HG03097 (cell line): ENCODE data around the gene NRXN3.

Experiments used
- ATAC-seq: cut with Tn5 transposase; IDR thresholded peaks from one replicate; pipeline ENCODE4 v1.9.1; 2021; ENCODE audit not compliant: unreplicated experiment, low FRiP score

NRXN3 gene

DNA sequence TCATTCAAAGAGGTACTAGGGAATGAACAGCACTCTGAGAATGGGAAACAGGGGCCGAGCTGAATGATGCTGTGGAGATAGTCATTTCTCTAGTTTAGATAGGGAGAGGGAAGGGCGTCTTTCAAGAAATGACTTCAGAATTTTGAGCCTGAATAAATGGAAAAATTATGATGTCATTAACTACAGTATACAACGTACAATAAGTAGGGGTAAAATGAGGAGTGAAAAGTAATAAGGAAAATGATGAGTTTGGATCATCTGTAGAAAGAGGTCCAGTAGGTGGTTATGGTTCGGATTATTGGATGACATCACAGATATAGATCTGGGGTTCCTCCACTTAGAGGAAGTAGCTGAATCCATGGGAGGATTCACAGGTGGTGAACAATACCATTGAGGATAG, 1081.1 kb downstream of the NRXN3 start:
- ATAC-seq = no peak

DNA sequence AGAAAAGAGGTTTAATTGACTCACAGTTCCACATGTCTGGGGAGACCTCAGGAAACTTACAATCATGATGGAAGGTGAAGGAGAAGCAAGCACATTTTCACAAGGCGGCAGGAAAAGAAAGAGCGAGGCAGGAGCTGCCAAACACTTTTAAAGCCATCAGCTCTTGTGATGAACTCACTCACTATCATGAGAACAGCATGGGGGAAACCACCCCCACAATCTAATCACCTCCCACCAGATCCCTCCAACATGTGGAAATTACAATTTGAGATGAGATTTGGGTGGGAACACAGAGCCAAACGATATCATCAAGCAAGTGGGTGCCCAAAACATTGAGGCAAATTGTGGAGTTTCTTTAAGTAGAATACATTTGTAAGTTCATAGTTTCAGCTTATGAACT, 1083.4 kb downstream of the NRXN3 start:
- ATAC-seq = no peak

DNA sequence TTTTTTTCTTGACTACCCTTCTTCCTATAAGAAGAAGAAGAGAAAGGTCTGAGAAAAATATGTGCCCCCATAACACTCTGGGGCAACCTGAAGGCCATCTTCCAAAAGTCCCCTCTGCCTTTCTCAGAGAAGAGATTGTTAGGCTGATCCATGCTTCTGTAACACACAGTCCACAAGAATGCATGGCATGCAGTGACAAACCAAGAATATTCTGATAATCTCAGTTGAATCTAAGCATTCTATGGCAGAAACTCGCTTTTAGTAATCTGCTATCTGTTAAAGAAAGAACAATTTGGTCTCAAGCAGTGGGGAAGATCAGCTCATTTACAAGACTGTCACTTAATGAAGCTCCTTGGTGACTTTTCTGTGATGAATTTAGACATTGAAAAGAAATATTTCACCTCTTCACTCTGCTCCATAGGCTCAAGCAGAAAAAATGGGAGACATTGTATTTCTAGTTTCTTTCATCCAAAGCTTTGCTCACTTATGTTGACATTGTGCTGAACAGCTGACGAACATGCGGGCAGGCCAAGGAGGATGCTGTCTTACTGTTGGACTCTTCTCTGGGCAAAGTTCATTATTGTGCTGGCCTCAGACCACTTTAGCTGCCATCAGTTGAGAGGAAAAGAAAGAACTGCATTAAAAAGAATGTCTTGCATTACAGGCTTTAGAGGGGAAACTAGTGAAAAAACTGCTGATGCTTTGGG, 1084.0 kb downstream of the NRXN3 start:
- ATAC-seq = no peak

DNA sequence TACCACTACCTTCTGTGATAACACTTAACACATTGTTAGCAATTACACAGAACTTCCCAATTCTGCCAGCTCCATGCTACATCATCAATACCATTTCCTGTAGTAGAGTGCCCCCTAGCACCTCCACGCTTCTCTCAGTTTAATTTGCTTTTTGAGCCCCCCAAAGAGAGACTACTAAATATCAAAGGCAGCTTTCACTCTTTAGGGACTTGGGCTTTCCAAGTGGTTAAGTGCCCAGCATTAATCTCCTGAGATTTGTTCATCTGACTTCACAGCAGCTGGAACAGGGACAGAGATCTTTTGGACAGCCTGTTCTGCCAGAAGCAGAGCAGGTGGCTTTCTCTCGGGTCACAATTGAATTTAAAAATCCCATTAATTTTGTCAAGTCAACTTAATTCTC, 1086.2 kb downstream of the NRXN3 start:
- no peak for ATAC-seq

DNA sequence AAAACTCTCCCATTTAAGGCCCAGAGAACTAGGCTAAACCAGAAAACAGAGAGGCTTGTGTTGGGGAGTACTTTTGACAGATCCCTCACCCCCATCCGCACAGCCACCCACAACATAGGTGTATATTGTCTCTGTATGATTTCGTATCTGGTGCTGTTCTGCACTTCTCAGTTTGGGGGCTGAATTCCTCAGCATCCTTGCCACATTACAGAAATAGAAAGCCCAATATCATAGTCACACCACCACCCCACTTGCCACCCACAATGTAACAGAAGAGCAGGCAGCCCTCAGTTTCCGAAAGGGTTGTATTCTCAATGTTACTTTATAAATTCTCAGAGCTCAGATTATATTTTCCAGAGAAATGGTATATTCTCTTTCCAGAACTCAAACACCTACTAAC, 1090.2 kb downstream of the NRXN3 start:
- ATAC-seq = no peak

DNA sequence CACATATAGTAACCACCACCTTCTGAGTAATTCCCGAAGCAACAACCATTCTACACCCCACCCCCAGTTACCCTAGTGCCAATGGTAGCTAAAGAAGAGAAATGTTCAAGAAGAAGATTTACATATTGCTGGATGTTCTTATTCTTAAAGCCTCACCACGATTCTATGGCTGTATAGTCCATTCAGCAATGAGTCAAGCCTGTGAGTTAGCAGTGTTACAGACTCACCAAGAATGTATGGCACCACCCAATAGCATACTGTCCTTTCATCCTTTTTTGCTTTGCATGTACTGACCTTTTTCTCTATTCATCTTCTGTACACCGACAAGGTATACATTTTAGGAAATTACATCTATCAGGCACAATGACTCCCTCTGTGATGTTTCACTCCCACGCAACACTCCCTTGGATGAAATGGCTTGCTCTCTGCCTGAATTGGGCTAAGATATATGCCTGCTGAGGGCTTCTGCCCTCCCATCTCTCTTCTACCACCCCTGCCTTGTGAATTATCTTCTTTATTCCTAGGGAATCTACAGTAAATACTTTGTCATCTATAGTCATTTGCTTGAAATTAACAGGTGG, 1095.3 kb downstream of the NRXN3 start:
- no peak for ATAC-seq

DNA sequence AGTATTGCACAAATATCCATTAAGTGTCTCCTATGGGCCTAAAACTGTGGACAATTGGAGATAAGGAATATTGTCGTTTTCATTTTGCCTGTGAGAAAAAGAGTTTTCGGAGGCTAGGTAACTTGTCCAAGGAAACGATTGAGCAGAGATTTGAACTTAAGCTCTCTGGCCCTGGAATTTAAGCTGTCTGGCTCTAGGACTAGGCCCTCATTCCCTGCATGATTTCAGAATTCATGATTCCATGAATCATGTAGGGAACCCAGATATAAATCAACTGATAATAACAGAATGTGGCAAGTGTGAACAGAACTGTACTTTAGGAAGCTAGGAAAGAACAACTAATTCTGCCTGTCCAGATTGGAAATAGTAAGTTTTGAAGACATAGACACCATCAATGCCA, 1100.2 kb downstream of the NRXN3 start:
- no peak for ATAC-seq

DNA sequence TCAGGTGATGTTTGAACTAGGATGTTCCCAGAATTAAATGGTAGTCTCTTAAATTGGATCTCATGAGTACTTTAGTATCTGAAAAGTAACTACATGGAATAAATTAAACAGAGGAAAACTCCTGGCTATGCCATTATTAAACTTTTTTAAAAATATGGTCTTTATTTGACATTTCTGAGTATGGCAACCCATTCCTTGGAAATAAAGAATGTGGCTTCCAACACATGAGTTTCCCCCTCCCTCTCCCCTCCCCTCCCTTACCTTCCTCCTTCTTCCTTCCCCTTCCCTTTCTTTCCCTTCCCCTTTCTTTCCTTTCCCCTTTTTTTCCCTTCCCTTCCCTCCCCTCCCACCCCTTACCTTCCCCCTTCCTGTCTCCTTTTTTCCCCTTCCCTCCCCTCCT, 1100.9 kb downstream of the NRXN3 start:
- no peak for ATAC-seq

DNA sequence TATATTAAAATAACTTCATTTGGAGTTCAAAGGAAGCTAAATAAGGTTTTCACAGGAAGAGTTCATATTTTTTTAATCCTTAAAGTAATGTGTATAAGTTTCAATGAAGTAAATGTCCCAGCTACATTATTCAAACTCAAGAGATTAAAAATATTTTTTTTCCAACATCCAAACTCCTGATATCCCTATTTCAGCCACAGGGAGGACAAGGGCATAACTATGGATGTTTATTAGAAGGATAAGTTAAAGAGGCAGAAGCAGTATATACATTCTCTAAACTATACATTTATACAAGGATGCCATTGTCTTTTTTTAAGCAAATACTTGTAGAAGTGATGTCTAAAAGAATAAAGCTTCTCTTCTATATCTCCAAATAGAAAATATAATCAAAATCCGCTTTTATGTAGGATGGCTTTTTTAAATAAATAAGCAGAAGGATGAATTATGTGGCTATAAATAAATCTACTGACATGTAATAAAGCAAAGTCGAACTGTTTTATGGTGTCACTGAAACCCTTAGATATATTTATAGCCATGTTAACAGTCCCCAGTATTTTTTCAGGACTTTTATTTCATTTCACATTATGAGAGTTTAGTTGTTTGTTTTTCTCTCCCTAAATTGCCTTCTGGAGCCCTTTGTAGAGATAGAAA, 1104.6 kb downstream of the NRXN3 start:
- no peak for ATAC-seq

DNA sequence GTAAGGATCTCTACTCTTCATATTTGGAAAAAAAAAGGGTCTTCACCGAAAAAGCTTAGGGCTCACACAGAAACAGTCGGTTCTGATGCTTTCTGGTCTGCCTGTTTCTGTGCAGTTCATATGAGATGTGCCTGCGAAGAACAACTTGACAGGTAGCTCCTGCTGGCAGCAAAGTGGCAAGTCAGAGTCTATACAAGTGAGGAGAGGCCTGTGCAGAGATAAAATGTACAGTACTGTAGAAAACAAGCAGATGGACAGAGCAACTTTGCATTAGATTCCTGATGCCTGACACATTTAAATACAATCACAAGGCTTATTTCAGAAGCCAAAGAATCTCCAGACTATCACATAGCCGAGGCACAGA, 1105.1 kb downstream of the NRXN3 start:
- ATAC-seq = no peak

DNA sequence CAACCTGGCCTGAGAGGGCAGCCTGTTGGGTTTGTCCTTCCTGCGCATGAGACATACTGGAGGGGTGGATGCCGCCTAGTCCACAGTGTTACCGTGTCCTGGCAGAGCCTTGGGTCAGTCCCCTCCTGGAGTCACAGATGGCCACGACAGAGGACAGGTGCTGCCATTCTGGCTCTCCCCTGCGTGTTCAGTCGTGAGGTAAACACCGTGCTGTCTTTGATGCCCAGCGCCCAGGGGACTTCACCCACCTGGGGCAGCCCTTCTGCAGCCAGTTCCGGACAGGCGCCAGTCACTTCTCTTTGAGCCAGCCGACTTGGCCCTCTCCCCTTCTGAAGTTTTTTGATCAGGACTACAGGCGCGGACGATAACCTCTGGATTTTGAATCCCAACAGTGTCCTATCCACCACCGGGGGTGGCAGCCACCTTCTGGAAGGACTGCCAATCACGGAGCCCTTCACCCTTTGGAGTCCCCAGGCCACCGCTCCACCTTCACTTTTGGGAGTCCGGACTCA, 1108.2 kb downstream of the NRXN3 start:
- ATAC-seq = no peak

DNA sequence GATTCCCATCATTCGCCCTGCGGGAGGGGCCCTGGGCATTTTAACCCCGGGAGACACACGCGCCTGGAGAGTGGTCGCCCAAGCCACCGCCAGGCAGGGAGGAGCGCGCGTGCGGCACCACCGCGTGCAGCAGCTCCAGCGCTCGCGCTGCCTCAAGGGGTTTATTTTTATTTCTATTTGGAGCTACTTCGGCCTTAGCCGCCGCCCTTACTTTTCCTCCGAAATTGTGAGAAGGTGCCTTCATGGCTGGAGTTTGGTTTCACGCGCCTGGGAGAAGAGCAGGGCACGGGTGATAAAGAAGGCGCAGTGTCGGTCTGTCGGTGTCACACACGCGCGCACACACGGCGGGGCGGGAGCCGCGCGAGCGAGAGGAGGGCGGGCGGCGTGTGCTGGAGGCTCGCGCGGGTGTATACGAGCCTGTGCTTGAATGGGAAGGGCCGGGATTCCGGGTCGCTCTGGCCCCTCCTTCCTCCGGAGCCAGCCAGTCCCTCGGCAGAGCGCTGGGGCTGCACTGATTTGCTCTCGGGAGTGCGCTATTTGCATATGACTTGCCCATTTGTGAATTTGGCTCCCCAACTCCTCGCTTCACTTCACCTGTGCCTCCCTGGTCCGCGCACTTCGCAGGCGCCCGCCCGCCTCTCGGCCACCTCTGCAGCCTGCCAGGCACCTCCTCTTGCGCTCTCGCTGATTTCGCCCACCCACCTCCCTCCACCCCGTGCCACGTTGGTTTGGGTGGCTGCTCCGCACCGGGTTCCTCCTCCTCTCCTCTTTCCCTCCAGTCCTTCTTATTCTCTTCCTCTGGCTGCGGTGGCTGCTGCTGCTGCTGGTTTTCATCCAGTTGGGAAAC, 1108.8 kb downstream of the NRXN3 start:
- ATAC-seq = no peak

DNA sequence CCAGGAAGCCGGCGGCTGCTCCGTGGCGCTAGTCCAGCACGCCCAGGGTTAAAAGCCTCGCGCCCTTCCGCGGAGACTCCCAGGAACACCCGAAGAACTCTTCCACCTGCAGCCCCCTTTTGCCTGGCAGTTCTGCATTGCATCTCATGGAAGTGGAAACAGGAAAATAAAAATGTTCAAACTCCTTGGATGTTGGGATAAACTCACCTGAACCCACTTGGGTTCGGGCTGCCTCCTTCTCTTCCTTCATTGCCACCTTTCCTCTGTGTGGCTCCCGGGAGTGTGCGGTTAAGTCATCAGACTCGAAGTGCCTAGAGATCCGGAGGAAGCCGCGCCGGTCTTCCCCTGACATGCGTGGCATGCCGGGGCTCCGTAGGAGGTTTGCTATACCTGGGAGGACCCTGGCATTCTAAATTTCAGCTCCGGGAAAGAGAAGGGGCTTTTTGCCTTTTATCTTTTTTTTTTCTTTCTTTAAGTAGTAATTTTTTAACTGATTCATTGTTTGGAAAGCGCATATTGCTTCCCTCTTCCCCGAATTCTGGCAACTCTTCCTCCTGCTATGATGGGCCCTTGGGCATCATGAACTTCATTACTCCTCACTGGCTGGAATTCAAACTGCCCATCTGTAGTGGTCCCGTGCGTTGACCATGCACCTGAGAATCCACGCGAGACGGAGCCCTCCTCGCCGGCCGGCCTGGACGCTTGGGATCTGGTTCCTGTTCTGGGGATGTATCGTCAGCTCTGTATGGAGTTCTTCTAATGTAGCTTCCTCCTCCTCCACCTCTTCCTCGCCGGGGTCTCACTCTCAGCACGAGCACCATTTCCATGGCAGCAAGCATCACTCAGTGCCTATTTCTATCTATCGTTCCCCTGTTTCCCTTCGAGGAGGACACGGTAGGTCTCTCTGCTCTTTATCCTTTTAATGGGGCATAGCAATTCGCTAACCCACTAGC, 1109.7 kb downstream of the NRXN3 start:
- ATAC-seq = no peak

DNA sequence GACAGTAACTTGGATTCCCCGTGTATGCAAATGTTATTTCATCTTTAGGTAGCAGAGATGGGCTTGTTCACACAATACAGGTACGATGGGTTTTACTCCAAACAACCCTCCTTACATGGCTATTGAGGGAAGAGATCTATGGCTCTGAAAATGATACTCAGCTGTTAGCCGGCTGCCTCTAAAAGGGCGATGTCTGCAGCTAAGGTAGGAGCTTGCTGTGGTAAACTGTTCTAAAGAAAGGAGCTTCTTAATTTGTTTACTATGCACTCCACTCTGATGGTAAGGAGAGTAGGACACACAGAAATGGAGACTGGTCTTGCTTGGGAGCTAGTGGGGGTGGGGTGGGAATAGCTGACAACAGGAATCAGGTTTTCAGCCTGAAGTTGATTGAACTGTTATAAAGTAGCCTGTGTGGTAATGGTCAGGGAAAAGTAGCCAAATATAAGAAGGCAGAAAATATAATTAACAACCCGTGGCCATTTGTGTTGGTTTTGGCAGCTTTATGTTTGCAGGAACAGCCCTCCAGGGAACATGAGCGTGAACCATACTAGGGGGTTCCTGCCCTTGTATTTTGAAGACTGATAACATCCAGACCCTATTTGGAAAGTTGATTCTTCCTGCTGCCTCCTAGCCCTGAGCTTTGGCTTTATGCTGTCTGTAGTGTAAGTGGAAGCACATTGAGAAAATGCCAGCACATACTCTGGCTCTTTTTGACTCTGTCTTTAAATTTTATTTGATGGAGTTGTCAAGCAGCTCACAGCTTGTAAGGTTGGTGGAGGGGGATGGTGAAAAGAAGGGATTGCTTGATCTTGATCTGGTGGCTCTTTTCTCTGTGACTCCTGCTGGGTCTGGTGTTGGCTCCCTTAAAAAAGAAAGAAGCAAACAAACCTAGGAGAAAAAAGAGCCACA, 1111.3 kb downstream of the NRXN3 start:
- ATAC-seq = no peak

DNA sequence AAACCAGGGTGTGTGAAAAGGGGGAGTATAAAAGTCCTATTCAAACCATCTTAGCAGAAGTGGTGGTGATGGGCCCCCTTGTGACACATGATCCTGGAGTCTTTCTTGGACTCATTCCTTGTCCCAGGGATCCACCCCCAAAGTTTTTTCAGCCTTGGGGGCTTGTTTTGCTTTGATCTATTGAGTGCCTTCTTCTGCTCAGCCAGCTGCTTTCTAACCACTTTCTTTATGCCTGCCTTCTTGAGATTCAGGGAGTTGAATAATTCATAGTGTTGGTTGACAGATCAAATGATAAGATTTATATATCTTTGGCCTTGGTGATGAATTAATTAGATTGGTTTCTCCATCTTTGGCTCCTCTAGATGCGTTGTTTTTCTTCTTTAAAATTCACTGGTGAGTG, 1114.4 kb downstream of the NRXN3 start:
- no peak for ATAC-seq

DNA sequence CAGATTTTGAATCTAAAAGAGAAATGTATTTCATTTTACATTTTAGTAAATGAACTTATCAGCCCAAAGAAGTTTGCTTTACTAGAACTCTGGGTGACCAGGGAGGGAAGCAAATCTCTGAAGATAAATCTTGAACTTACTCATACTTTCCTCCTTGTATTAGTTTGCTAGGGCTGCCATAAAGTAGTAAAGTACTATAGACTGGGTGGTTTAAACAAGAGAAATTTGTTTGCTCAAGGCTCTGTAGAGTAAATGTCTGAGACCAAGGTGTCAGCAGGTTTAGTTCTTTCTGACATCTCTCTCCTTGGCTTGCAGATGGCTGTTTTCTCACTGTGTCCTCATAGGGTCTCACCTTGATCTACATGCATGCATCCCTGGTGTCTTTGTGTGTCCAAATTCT, 1115.1 kb downstream of the NRXN3 start:
- ATAC-seq = no peak

DNA sequence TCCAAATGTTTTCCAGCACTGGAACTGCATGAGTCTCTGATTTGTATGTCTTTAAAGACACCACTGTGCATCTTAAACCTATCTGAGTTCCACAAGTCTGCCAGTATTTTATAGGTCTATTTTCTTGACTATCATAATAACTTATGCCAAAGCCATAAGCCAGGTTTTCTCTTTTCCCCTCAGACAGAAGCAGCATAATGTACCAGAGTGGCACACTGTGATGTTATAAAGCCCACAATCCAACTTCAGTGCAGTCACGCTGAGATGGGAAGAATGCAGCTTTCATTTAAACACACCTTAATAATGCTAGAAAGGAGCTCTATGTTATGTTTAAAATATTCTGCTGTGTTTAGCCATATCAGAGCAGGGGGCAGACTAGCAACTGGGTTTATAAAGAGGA, 1117.8 kb downstream of the NRXN3 start:
- ATAC-seq = no peak

DNA sequence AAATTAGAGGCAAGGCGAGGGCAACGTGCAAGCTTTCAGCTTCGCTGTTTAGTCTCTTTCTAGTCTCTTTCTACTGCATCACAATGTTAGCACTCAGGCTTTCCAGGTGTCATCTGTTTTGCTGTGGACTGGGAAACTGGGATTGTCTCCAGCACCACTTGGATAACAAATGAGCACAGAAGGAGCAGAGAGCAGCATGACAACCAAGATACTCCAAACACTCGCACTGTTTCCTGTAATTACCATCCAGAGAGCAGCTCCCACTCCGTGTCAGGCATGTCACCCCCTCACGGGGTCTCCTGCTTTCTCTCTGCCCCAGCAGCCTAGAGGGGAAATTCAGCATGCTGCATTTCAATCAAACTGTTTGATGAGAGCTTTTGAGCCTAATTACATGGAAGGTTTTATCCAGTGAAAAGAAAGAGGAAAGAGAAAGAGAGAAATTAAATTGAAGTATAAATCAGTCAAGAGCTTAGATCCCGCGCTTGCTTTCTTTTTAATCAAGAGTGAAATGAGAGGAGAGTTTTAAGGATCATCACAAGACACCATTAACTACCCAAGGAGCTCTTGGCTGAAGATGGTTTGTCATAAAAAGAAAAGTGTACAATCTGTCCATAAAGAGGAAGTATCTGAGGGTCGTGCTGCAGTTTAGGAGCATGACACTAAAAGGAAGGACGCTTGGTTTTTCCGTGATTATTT, 1123.5 kb downstream of the NRXN3 start:
- no peak for ATAC-seq
